Loucy (cell line): Measurements from ENCODE around the gene MSN.

Experiments
- EZH2phosphoT487 ChIP-seq: fragments of 200-600 bp; IDR thresholded peaks from 2 replicates; pipeline ENCODE4 v1.6.1; 2018; ENCODE audit warnings: antibody characterized with exemption, mild to moderate bottlenecking, moderate library complexity, borderline replicate concordance
- TF ChIP-seq, protein P1 (sequence below): fragments of 200-600 bp; sonication (generic); conservative IDR thresholded peaks from 2 replicates; pipeline ENCODE4 v1.5.1; 2014; ENCODE audit warnings: mild to moderate bottlenecking, antibody characterized with exemption, low read length

GRCh38 chrX:65772842-65773241 lies 105.4 kb downstream of the MSN start:
- TF ChIP-seq, protein P1, sequence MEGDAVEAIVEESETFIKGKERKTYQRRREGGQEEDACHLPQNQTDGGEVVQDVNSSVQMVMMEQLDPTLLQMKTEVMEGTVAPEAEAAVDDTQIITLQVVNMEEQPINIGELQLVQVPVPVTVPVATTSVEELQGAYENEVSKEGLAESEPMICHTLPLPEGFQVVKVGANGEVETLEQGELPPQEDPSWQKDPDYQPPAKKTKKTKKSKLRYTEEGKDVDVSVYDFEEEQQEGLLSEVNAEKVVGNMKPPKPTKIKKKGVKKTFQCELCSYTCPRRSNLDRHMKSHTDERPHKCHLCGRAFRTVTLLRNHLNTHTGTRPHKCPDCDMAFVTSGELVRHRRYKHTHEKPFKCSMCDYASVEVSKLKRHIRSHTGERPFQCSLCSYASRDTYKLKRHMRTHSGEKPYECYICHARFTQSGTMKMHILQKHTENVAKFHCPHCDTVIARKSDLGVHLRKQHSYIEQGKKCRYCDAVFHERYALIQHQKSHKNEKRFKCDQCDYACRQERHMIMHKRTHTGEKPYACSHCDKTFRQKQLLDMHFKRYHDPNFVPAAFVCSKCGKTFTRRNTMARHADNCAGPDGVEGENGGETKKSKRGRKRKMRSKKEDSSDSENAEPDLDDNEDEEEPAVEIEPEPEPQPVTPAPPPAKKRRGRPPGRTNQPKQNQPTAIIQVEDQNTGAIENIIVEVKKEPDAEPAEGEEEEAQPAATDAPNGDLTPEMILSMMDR: no peak
- TF ChIP-seq EZH2phosphoT487: no peak
